ENCODE results near the gene KLK13.

- TF ChIP-seq POLR2A (IDR thresholded peaks at IDR 0.05) (no peak), CTCF (IDR thresholded peaks at IDR 0.05) (no peak)
Observed at GRCh38 chr19:51098365-51099046, 33.6 kb upstream of the KLK13 start.
